ENCODE measurements around the gene DHRS7B.

The DHRS7B gene

DNA sequence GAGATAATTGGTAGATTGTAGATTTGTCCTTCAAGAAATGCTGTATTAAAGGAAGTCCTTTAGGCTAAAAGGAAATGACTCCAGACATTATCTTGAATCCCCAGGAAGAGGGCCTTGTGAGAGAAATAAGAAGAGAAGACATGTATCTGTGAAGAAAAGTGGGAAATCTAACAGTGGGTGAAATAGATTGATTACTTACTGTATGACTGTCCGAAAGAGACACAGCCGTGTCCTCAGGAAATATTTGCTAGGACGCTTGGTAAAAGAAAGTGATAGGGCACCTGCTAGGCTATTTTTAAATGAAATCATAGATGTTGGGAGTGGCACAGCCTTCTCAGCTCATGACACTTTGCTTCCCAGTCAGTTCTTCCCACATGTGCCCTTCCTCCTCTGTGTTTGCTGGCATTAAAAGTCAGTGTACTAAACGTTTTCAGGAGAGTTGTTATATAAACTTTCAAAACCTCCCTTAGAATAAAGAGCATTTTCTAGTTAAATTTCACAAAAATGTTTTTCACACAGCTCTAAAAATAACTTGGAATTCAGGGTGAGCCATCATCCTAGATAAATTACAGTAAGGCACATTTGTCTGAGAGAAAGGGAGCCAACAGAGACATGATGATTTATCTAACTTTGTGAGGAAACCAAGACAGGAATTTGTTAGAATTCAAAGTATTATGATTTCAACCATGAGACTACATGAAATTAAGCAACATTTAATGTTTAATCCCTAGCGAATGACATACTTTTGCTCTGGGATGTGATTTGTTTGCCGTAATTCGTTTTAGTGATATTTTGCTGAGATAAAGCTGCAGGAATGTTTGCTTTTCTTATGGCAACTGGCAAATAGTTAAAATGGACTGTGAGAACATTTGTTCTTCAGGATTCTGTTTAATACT is 35.0 kb downstream of the DHRS7B start:
- DNase-seq = no peak

- no peak for DNase-seq
These were observed 35.6 kb downstream of the DHRS7B start for GRCh38 chr17:21162394-21162775.

DNA sequence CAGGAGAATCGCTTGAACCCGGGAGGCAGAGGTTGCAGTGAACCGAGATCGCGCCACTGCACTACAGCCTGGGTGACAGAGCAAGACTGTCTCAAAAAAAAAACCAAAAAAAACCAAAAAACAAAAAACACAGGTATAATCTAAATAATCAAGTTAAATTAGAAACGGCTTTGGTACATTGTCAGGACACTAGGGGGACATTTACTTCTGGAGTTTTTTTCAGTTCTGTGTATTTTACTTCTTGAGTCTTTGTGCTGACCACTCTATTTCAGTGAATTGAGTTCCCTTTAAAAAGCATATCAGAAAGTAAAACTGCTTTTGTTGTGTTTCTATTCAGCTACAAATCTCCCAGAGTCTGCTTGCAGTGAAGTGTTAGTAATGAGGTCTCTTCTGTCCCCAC is 36.3 kb downstream of the DHRS7B start:
- DNase-seq = no peak

DNA sequence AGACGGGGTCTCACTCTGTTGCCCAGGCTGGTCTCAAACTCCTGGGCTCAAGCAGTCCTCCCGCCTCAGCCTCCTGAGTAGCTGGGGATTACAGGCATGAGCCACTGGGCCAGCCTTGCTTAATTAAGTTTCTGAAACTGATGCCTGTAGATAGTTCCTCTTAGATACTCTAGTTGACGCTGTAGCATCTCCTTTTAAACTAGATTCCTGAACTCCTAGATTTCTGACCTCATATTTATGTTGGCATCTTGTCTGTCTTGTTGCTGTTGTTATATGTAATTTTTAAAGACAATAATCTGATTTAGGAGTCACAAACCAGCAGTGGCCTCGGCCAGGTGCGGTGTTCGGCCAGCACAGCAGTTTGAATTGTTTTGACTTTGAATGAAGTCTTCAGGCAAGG is 37.5 kb downstream of the DHRS7B start:
- peak in 1 of 2 donors; percentile 56 for DNase-seq

- DNase-seq = no peak
These were observed 37.9 kb downstream of the DHRS7B start for GRCh38 chr17:21164620-21165019.

- no peak for DNase-seq
These were observed 39.3 kb downstream of the DHRS7B start for GRCh38 chr17:21165922-21166594.

- peak in 1 of 2 donors; percentile 77 for DNase-seq
These were observed 39.9 kb downstream of the DHRS7B start for GRCh38 chr17:21166595-21167210.

DNA sequence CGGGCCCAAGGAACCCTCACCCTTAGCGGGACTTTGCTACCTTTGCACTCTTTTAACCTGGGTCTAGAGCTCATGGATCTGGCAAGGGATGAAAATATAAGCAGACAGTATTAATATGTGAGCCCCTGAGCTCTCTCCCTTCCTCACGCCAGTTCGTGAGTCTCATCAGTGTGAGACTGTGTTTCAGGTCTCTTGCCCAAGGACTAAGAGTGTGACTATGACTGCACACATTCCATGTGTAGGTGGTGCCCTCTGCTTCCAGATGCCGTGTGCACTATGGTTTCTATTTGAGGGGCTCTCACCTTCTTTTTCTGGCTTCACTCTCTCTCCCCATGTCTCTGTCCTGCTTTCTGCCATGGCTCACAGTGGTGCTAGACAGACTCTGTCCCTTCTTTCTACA is 40.5 kb downstream of the DHRS7B start:
- DNase-seq = peak; percentile 41 to 84

GRCh38 chr17:21168555-21168865 is 41.7 kb downstream of the DHRS7B start:
- no peak for DNase-seq

DNA sequence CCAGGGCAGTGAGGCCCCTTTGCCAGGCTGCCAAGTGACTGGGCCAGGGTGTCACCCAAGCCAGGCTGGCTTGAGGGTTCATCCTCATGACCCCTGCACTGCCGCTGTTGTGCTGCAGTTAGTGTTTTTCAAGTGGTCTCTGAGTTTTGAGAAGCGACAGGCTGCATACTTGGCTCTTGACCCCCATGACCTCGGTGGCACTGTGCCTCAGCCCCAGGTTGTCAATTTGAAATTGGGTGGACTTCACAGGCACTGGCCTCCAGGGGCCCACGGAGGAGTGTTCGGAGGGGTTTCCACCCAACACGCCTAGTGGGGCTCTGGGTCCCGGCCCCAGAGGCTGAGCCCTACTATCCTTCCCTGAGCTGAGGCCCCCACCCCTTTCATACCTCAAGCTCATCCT is 42.7 kb downstream of the DHRS7B start:
- no peak for DNase-seq

DNA sequence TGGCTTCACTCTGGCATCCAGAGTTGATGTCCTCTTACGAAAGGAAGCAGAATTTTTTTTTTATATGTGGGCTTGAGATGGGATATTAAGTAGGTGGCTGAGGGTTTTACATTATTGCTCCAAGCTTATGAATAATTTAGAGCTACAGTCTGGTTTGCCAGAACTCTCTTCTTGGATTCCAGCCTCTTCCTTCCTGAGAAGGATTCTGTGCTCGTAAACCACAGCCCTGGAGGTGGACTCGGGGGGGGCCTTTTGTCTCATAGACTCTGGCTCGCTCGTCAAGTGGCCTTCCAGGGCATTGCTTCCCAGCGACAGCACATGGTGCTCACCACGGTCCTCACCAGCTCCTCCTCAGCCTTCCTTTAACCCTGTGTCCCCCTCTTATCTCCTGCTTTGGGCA is 44.0 kb downstream of the DHRS7B start:
- peak; percentile 47 to 70 for DNase-seq

- DNase-seq = peak; percentile 38 to 47
These were observed 44.7 kb downstream of the DHRS7B start for GRCh38 chr17:21171309-21171922.

DNA sequence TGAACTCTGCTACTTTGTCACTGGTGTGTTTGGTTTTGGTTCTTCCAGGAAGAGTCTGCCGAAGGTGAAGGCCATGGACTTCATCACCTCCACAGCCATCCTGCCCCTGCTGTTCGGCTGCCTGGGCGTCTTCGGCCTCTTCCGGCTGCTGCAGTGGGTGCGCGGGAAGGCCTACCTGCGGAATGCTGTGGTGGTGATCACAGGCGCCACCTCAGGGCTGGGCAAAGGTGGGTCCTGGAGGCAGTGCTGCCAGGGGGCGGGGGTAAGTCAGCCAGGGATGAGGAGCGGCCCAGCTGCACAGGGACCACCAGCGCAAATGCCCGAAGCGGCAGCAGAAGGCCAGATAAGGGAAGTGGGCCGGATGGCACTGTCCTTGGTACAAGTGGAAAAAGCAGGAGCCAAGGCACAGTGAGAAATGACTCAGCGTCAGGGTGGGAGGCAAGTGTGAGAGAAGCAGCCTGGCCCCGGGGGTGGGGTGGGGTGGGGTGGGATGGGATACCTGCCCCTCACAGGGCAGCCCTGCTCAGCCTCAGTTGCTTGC is 45.3 kb downstream of the DHRS7B start:
- DNase-seq = no peak

DNA sequence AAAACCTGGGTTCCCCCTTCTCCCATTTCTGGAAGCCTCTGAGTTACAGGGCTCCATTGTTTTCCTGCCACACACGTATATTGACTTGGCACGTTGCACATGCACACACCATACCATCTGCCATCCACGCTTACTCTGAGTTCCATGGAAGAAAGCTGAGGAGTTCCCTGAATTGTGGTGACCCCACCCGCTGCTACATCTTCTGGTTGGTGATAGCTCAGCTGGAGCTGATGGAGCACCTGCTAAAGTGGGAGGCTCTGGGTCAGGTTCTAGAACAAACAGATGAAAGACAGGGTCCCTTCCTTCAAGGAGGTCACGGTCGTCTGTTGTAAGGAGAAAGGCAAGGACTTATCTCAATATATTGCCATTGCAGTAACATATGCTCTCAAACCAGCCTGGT is 46.1 kb downstream of the DHRS7B start:
- DNase-seq = no peak

GRCh38 chr17:21173543-21173942 is 46.8 kb downstream of the DHRS7B start:
- no peak for DNase-seq

DNA sequence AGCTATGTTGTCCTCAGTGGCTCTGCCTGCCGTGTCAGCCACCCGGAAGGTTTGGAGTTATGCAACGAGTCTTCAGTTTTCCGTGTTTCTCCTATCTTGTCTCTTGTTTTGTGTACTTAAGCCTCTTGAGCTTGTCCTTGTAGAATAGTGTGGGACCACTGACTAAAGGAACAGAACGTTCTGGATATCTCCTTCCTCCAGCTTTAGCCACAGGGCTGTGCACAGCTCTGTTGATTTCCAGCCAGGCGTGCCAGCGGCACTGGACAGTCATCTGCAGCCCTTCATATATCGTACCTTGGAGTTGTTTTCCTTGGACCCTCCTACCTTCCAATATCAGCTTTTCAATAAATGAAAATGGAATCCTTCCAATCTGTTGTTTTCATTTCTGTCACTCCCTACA is 47.4 kb downstream of the DHRS7B start:
- no peak for DNase-seq

DNA sequence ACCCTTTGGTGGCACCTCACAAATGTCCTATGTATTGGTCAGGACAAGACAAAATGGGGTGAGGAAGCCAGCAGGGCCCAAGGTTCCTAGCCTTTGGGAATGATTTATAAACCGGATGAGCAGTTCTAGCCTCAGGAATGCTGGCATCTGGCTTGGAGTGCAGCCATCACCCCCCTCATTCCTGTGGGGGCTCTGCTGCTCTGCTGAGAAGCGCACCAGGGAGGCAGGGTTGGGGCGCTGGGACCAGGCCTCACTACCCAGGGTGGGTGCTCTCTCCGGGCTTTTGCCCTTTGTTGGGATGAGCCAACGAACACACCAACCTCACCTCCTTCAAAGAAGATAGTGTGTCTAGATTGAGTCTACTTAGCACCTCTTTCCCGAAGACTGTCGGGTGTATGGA is 47.9 kb downstream of the DHRS7B start:
- DNase-seq = no peak

GRCh38 chr17:21176773-21177395 is 50.1 kb downstream of the DHRS7B start:
- DNase-seq = no peak

DNA sequence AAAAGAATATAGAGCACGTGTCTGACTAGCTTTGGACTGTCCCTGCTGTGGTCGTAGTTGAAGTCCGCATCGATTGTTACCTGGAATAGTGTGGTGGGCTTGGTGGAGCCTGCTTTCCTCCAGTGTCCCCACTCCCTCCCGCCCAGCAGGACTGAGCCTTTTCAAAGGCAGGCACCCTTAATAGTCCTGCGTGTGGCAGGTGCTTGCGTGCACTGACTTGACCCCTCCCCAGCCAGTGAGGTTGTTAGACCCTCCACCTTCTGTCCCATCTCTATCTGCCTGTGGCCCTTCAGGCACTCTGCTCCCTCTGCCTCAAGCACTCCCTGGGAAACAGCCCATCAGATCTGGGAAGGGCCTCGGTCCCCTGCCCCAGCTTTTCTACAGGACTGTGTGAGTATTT is 50.6 kb downstream of the DHRS7B start:
- no peak for DNase-seq

DNA sequence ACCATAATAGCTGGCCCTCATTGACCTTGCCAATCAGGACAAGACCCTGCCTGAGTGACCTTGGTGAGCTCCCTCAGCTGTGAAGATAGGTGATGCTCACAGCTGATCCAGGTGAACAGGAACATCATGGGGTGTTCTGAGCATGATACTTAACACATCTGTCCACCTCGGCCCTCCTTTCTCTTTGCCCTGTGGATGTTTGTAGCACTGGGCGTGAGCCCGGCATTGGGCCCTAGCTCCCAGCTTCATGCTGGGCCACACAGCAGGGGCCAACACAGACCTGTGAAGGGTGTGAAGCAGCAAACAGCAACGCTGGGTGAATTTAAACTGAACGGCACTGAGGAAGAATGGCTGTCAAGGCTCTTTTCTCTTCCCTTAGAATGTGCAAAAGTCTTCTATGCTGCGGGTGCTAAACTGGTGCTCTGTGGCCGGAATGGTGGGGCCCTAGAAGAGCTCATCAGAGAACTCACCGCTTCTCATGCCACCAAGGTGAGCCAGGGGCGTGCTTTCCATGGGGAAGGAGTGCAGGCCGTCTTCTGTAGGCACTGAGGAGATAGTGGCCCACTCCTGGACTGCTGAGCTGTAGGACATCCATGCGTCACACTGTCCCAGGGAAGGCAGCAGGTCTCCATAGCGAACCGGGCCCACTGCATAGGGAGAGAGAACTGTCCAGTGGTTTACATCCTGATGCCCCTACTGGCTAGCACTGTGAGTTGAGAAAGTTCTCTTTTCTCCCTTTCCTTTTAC is 51.3 kb downstream of the DHRS7B start:
- DNase-seq = no peak

DNA sequence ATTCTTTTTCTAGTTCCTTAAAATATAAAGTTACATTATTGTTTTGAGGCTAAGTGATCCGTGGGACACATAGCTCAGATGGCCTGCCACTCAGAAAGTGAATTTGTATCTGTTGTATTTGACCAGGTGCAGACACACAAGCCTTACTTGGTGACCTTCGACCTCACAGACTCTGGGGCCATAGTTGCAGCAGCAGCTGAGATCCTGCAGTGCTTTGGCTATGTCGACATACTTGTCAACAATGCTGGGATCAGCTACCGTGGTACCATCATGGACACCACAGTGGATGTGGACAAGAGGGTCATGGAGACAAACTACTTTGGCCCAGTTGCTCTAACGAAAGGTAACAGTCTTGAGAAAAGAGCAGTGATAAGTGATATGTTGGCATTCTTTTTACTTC is 56.7 kb downstream of the DHRS7B start:
- no peak for DNase-seq

DNA sequence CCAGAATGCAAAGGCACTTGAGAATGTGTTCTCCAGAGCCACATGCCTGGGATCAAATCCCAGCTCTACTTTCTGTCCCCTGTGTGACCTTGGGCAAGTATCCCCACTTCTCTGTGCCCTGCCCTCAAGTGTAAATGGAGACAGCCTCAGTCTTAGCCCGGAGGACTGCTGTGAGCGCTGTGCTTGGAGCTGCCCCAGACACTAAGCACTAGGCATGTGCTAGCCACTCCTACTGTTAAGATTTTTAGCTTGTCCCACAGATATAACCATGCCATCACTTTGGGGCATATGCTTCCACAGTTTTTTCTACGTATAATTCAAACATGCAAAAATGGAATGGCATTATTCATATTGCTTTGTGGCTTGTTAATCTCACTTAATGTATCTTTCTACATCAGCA is 57.8 kb downstream of the DHRS7B start:
- DNase-seq = no peak

Measured in inflammatory macrophage treated with lipopolysaccharide for 1 hour (primary cell).